ENCODE results near the gene SMIM43.

- TF ChIP-seq POU6F1 (CRISPR knock-in tag; IDR thresholded peaks at IDR 0.05; ENCODE audit: borderline replicate concordance, low read depth), result no peak
- TF ChIP-seq TOX (CRISPR knock-in tag; IDR thresholded peaks at IDR 0.05; ENCODE audit: borderline replicate concordance), result no peak
- no peak for TF ChIP-seq PATZ1 (CRISPR knock-in tag; IDR thresholded peaks at IDR 0.05; ENCODE audit: borderline replicate concordance)
- TF ChIP-seq OSR1 (CRISPR knock-in tag; IDR thresholded peaks at IDR 0.05), result no peak
- TF ChIP-seq ZNF565 (CRISPR knock-in tag; conservative IDR thresholded peaks at IDR 0.05; ENCODE audit: low read depth), result no peak
- TF ChIP-seq ZFP3 (CRISPR knock-in tag; IDR thresholded peaks at IDR 0.05), result peak; percentile 97
- TF ChIP-seq ESRRG (CRISPR knock-in tag; IDR thresholded peaks at IDR 0.05), result no peak
- TF ChIP-seq RARB (CRISPR knock-in tag; IDR thresholded peaks at IDR 0.05), result no peak
- no peak for TF ChIP-seq CSRNP3 (CRISPR knock-in tag; IDR thresholded peaks at IDR 0.05)
These were observed 36.2 kb downstream of the SMIM43 start for GRCh38 chr4:121728798-121729226.

Measured in SK-N-SH treated with all-trans-retinoic acid at 6 μM for 48 hours (cell line).